ENCODE results near the gene HS3ST3A1.

The HS3ST3A1 gene

GRCh38 chr17:13597723-13598347, 3.9 kb downstream of the HS3ST3A1 start:
- DNase-seq = no peak

DNA sequence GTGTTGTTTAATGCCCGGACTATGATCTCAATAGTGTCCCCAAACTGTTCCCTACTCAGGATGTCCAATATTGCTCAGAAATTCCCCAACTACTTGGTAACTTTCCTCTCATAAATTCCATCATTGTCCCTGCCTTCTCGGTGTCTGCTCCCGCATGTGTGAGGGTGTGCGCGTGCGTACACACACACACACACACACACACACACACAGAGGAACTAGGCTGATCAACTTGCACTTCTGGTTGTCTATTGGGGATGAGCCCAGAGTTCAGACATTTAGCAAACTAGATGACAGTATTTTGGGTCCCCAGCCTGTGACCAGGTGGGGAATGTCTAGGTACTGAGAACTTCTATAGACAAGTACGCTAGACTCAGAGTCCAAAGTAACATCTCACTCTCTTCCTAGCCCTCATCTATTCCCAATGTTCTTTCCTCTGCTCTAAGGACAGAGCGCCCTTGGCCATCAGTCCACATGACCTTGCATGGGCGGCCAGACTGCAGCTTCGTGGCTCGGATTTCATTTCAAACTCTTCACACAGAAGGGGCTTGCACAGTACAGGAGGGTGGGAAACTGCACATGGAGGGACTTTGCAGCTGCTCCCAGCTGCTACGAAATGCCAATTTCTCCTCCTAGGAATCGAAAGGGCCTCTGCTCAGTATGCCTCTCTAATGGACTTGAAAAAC, 5.3 kb downstream of the HS3ST3A1 start:
- no peak for DNase-seq

DNA sequence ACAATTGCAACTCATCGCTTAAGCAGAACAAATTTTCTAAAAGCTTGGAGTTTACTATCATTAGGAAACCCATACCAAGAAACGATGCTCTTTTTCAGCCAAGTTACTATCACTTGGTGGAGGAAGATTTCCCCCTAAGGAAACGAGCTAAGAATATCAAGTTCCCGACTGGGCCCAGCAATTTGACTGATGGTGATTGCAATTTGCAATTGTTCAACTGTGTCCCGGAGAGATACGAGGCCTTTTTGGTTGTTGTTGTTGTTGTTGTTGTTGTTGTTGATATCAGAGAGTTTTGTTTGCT, 6.2 kb downstream of the HS3ST3A1 start:
- DNase-seq = no peak

- DNase-seq = no peak
These were observed 6.7 kb downstream of the HS3ST3A1 start for GRCh38 chr17:13594762-13595598.

DNA sequence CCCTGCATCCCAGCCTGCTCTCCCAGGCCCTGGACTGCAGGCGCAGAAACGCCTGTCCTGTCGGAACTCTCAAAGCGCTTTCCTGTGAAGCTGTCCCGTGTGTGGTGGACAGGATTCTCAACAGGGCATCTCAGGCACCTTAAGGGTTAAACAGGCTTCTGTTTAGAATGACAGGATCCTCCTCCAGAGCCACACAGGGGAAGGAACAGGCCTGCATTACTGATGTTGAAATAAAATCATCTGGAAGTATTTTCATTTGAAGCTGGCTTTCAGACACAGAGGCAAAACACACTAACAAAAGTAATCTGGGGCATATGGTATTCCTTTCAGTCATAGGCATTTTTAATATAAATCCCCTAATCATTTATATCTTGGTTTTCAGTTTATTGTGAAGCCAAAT, 7.4 kb downstream of the HS3ST3A1 start:
- no peak for DNase-seq

DNA sequence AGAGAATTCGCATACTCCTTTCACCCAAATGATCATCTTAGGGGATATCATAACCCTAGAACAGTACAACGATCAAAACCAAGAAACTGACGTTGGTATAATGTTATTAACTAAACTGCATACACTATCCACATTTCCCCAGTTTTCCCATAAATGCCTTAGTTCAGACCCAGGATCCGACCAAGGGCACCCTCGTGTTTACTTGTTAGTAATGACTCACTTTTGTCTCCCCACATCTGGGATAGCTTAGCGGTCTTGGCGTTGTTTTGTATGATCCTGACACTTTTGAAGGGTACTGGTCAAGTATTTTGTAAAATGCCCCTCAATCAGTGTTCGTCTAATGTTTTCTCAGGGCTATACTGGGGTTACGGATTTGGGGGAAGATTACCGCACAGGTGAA, 8.0 kb downstream of the HS3ST3A1 start:
- DNase-seq = no peak

DNA sequence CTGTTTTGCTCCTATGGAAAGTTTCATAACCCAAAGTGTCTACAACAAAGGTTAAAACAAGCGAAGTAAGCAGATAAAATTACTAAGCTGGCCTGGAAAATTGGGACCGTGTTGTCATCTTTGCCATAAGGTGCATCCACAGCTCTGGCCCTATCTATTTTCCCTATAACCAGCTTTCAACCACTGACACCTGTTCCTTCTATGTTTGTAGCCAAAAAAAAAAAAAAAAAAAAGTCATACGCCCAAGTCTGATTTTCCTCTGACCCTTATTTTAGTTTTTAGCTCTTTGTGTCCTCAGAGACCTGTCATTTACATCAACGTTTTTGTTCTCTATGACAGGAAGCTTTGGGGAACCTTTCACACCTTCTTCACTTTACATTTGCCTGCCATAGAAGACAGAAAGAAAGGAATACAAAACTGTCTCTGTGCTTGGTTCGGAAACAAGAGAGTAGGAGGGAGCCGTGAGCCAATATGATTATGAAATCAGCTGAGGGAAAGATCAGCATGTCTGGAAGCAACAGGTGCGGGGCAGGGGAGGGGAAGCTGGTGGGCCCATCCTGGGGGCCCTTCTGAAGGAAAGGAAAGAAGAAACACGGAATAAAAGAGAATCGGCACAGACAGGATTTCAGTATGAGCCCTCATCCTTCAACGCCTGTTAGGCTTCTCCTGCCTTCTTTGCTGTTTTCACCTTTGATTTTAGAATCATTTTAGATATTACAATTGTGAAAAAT, 8.5 kb downstream of the HS3ST3A1 start:
- no peak for DNase-seq

GRCh38 chr17:13592427-13592826, 9.3 kb downstream of the HS3ST3A1 start:
- no peak for DNase-seq

DNA sequence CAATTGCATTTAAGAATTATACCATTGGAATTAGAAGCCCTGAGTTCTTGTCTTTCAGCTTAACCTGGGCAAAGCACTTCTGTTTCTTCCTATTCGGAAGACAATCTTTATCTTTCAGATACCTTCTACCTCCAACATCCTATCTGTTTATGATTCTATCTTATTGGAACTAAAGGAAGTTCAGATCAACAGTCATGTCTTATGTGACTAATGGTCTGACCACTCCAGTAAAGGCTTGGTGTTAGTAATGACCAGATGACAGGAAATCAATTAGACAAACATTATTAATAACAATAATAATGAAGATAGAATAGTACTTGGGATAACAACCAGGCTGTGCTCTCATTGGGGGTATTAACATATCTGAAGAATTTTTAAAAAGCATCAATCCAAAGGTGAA, 11.3 kb downstream of the HS3ST3A1 start:
- DNase-seq = no peak

DNA sequence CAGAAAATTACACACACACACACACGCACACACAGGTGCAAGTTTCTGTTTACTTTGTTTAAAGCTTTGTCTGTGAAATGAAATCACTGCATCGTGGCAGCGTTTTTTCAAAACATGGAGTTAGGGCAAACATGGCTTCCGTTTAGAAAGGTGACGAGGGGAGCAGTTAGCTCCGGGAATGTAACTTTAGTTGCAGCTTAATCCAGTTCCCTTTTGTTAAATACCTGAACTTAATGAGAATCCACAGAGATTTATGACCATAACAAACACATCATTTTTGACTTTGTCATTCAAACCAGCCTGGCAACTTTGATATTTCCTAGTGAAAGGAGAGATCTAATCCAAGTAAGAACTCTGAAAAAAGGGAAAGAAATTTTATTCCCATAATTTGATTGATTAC, 12.1 kb downstream of the HS3ST3A1 start:
- no peak for DNase-seq

GRCh38 chr17:13587487-13588338, 14.0 kb downstream of the HS3ST3A1 start:
- no peak for DNase-seq

- DNase-seq = no peak
These were observed 17.0 kb downstream of the HS3ST3A1 start for GRCh38 chr17:13584701-13585080.

- DNase-seq = no peak
These were observed 17.6 kb downstream of the HS3ST3A1 start for GRCh38 chr17:13583996-13584700.

DNA sequence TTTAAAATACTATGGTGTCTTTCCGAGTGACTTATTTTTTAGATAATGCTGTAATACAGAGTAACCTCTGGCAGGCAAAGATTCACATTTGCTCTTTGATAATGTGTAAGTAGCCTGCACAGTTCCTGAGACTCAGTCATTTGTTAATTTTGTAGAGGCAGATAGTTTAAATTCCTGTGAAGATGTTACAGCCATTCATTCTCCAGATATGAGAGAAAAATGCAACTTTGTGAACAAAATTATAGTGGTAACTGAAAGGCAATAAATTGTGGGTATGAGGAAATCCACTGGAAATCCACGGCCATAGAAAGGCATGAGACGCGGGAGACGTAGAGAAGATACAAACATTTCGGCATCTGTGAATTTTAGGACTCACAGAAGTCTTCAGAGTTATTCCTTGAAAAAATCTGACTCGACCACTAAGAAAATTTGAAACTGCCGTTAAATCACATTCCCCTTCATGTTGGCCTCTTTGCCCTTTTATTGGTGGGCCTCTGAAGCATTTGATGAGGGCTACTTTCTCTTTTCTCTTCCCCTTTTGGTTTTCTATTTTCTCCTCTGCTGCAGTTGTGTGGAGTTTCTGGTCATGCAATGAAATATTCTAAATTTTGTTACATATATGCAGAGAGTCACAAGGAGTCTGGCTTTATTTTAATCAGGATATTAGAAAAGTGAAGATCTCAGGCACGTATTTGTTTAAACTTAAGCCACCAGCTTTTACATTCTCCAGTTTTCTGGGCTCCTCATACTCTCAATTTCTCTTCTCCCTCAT, 18.8 kb downstream of the HS3ST3A1 start:
- DNase-seq = no peak

DNA sequence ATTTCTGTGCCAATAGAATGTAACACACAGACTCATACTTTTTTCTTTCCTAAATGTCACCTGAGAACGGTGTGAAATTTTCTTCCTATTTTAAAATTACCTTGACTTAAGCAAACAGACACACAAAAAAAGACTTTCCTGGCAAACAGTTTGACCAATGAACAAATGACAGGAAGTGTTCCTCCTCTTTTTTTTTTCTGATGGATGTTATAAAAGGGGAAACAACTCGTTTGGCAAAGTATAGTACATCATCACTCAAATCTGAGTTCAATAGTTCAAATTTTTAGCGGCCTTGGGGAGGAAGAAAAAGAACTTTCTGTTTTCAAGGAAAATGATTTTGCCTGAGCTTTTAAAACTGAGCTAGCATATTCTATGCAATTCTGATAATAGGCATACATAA, 19.8 kb downstream of the HS3ST3A1 start:
- DNase-seq = no peak

DNA sequence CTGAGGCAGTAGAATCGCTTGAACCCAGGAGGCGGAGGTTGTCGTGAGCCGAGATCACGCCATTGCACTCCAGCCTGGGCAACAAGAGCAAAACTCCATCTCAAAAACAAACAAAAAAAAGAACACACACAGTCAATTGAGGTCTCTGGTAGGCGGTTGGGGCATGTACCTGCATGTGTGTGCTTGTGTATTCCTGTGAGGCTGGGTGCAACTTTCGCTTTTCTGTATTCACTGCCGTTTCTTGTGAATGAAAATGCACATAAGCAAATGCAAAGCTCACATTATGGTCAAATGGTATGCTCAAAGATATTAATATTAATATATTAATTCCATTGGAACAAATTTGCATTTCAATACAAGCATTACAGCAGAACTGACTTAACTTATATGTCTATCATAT, 20.9 kb downstream of the HS3ST3A1 start:
- no peak for DNase-seq

GRCh38 chr17:13576661-13577526, 24.8 kb downstream of the HS3ST3A1 start:
- DNase-seq = no peak

DNA sequence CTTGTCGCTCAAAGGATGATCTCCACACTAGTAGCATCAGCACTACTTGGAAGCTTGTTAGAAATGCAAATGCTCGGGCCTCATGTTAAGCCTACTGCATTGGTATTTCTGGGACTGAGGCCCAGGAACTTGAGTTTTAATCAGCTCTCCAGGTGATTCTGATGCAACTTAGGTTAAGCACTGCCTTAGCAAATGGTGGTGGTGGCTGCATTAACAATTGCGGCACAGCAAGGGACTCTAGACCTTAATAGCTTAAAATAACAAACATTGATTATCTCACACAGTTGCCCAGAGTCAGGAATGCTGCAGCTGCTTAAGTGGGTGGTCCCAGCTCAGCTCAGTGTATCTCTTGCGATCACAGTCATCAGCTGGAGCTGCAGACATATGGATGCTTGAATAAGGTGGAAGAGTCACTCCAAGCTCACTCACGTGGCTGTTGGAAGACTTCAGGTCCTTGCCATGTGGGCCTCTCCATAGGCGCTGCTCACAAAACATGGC, 25.8 kb downstream of the HS3ST3A1 start:
- DNase-seq = no peak

GRCh38 chr17:13575466-13575865, 26.3 kb downstream of the HS3ST3A1 start:
- DNase-seq = no peak

GRCh38 chr17:13572581-13572980, 29.1 kb downstream of the HS3ST3A1 start:
- no peak for DNase-seq
